ENCODE data around the gene PEAK3.
A peak's percentile ranks its signal among the peaks of the same experiment; 100 is the strongest.

PEAK3 gene

DNA sequence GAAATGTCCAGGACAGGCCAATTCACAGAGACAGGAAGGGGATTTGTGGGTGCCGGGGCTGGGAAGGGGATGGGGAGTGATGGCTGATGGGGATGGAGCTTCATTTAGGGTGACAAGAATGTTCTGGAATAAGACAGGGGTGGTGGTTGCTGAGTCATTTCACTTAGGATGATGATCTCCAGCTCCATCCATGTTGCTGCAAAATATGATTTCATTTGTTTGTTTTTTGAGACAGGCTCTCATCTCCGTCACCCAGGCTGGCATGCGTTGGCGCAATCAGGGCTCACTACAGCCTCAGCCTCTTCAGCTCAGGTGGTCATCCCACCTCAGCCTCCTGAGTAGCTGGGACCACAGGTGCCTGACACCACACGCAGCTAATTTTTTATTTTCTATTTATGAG is 22.6 kb downstream of the PEAK3 start:
- in situ Hi-C loops (cut with MboI; ENCODE audit: low pct_unique_long_range_greater_than_20kb, low sequenced_read_pairs, unreplicated experiment), result loop anchor here (25.0 kb wide), 1 partner anchor 353 kb away; no protein-coding TSS in a partner anchor
- TF ChIP-seq CTCF (IDR thresholded peaks at IDR 0.05; ENCODE audit: extremely low read depth, insufficient read depth, missing control alignments), result no peak
- no peak for DNase-seq (ENCODE audit: low spot score)

GRCh38 chr19:2255982-2256685 is 25.8 kb downstream of the PEAK3 start, which contains the start of gene JSRP1:
JSRP1 (minus strand) TSS chr19:2256417; CDS start chr19:2255314, 1,103 bp downstream.
- in situ Hi-C loops (cut with MboI; ENCODE audit: low pct_unique_long_range_greater_than_20kb, low sequenced_read_pairs, unreplicated experiment), result loop anchor here (25.0 kb wide), 1 partner anchor 356 kb away; no protein-coding TSS in a partner anchor
- no peak for TF ChIP-seq CTCF (IDR thresholded peaks at IDR 0.05; ENCODE audit: extremely low read depth, insufficient read depth, missing control alignments)
- no peak for DNase-seq (ENCODE audit: low spot score)

GRCh38 chr19:2255112-2255845 is 26.7 kb downstream of the PEAK3 start:
- TF ChIP-seq CTCF (IDR thresholded peaks at IDR 0.05; ENCODE audit: extremely low read depth, insufficient read depth, missing control alignments), result no peak
- in situ Hi-C loops (cut with MboI; ENCODE audit: low pct_unique_long_range_greater_than_20kb, low sequenced_read_pairs, unreplicated experiment), result loop anchor here (25.0 kb wide), 1 partner anchor 357 kb away; no protein-coding TSS in a partner anchor
- DNase-seq (ENCODE audit: low spot score), result no peak

GRCh38 chr19:2254064-2254872 is 27.7 kb downstream of the PEAK3 start:
- no peak for DNase-seq (ENCODE audit: low spot score)
- in situ Hi-C loops (cut with MboI; ENCODE audit: low pct_unique_long_range_greater_than_20kb, low sequenced_read_pairs, unreplicated experiment), result loop anchor here (25.0 kb wide), 1 partner anchor 358 kb away; no protein-coding TSS in a partner anchor

GRCh38 chr19:2253106-2254063 is 28.6 kb downstream of the PEAK3 start:
- in situ Hi-C loops (cut with MboI; ENCODE audit: low pct_unique_long_range_greater_than_20kb, low sequenced_read_pairs, unreplicated experiment), result loop anchor here (25.0 kb wide), 1 partner anchor 359 kb away; no protein-coding TSS in a partner anchor
- peak; percentile 51 for TF ChIP-seq CTCF (IDR thresholded peaks at IDR 0.05; ENCODE audit: extremely low read depth, insufficient read depth, missing control alignments)
- peak; percentile 76 for DNase-seq (ENCODE audit: low spot score)

More at GRCh38 chr19:2254064-2254872, 27.7 kb downstream of the PEAK3 start:
- TF ChIP-seq CTCF (IDR thresholded peaks at IDR 0.05; ENCODE audit: extremely low read depth, insufficient read depth, missing control alignments), result no peak
